Measurements from ENCODE around the gene PLPP3. TPM values are rescaled to one million over a fixed set of nuclear protein-coding genes. Genes with fewer than 3 reads are reported as not detected.

Gene PLPP3
- polyA plus RNA-seq, 3 donors: 0.21 to 0.32 TPM; not detected in 1

- no peaks in the 10 kb centered on the region for H3K36me3 ChIP-seq (replicated peaks in 1 of 2; ENCODE audit: control insufficient read depth in 1 of 2, insufficient read depth in 2 of 2, low read length in 2 of 2)
- Mint-ChIP-seq H3K27ac (no peak overlapping the region), H3K4me1 (peaks cover 2% of the 10 kb centered on the region), H3K9me3 (no peaks in the 10 kb centered on the region), H3K27me3 (ENCODE audit: low read depth in 3 of 3) (peaks cover 2 to 4% (median 3%) of the 10 kb centered on the region in 3 donors), H3K4me3 (no peak overlapping the region), H3K36me3 (no peaks in the 10 kb centered on the region)
- H3K27ac ChIP-seq (ENCODE audit: low read depth in 1 of 2, low read length in 2 of 2): no peak overlapping the region
- DNase-seq: no peak
- no peak for TF ChIP-seq CTCF (IDR thresholded peaks at IDR 0.05)
- no peak overlapping the region for H3K4me2 ChIP-seq (replicated peaks; ENCODE audit: extremely low read depth, low read length, poor library complexity, severe bottlenecking)
- no peaks in the 10 kb centered on the region for H3K4me1 ChIP-seq (ENCODE audit: control insufficient read depth in 1 of 2, insufficient read depth in 2 of 2, low read length in 2 of 2)
- no peaks in the 10 kb centered on the region for H3K27me3 ChIP-seq (ENCODE audit: control insufficient read depth in 2 of 2, insufficient read depth in 2 of 2, low read length in 2 of 2)
- H2AFZ ChIP-seq (ENCODE audit: insufficient read depth, low read depth, low read length, poor library complexity, severe bottlenecking): no peak overlapping the region
- H3K9ac ChIP-seq (ENCODE audit: insufficient read depth, low read length, poor library complexity, severe bottlenecking): no peak overlapping the region
- H3K79me2 ChIP-seq (ENCODE audit: insufficient read depth, low read length): no peaks in the 10 kb centered on the region
- no peaks in the 10 kb centered on the region for H4K20me1 ChIP-seq (ENCODE audit: insufficient read depth, low read length)
- no peaks in the 10 kb centered on the region for H3K9me3 ChIP-seq (replicated peaks in 1 of 2; ENCODE audit: control insufficient read depth in 1 of 2, insufficient read depth in 1 of 2, low read length in 2 of 2)
- no CpG with 5 or more reads among the region's 1 CpG for WGBS (ENCODE audit: insufficient coverage)
- no peak overlapping the region for H3K4me3 ChIP-seq (replicated peaks in 1 of 3; ENCODE audit: low read depth in 2 of 3, low read length in 3 of 3)
- intact Hi-C loops (cut with micrococcal nuclease): no loop called here
These were observed 31.9 kb downstream of the PLPP3 start for GRCh38 chr1:56547473-56547872.

GRCh38 chr1:56545711-56546110, 33.7 kb downstream of the PLPP3 start:
- no peak overlapping the region for H3K4me3 ChIP-seq (replicated peaks in 1 of 3; ENCODE audit: low read depth in 2 of 3, low read length in 3 of 3)
- no peaks in the 10 kb centered on the region for H3K9me3 Mint-ChIP-seq
- H3K79me2 ChIP-seq (ENCODE audit: insufficient read depth, low read length): no peaks in the 10 kb centered on the region
- H3K9ac ChIP-seq (ENCODE audit: insufficient read depth, low read length, poor library complexity, severe bottlenecking): no peak overlapping the region
- H3K4me3 Mint-ChIP-seq: no peak overlapping the region
- peaks cover 0 to 1% of the 10 kb centered on the region in 2 donors for H3K27me3 ChIP-seq (ENCODE audit: control insufficient read depth in 2 of 2, insufficient read depth in 2 of 2, low read length in 2 of 2)
- TF ChIP-seq CTCF (IDR thresholded peaks at IDR 0.05): no peak
- peaks cover 2 to 4% (median 4%) of the 10 kb centered on the region in 3 donors for H3K27me3 Mint-ChIP-seq (ENCODE audit: low read depth in 3 of 3)
- H3K36me3 Mint-ChIP-seq: no peaks in the 10 kb centered on the region
- no peaks in the 10 kb centered on the region for H3K36me3 ChIP-seq (replicated peaks in 1 of 2; ENCODE audit: control insufficient read depth in 1 of 2, insufficient read depth in 2 of 2, low read length in 2 of 2)
- 97% methylated on average over 5 of the region's 8 CpGs for WGBS (ENCODE audit: insufficient coverage)
- no peaks in the 10 kb centered on the region for H3K4me1 ChIP-seq (ENCODE audit: control insufficient read depth in 1 of 2, insufficient read depth in 2 of 2, low read length in 2 of 2)
- H3K27ac ChIP-seq (ENCODE audit: low read depth in 1 of 2, low read length in 2 of 2): no peak overlapping the region
- H4K20me1 ChIP-seq (ENCODE audit: insufficient read depth, low read length): no peaks in the 10 kb centered on the region
- no peak overlapping the region for H3K4me2 ChIP-seq (replicated peaks; ENCODE audit: extremely low read depth, low read length, poor library complexity, severe bottlenecking)
- DNase-seq: no peak
- no peak overlapping the region for H3K27ac Mint-ChIP-seq
- intact Hi-C loops (cut with micrococcal nuclease): no loop called here
- H3K4me1 Mint-ChIP-seq: peaks cover 2% of the 10 kb centered on the region
- H2AFZ ChIP-seq (ENCODE audit: insufficient read depth, low read depth, low read length, poor library complexity, severe bottlenecking): no peak overlapping the region
- no peaks in the 10 kb centered on the region for H3K9me3 ChIP-seq (replicated peaks in 1 of 2; ENCODE audit: control insufficient read depth in 1 of 2, insufficient read depth in 1 of 2, low read length in 2 of 2)
